ENCODE data around the gene NPTX2.

The NPTX2 gene

GRCh38 chr7:98651760-98652159 lies 34.7 kb downstream of the NPTX2 start:
- H3K36me3 ChIP-seq (replicated peaks): no peaks in the 10 kb centered on the region
- no peak overlapping the region for H3K27ac ChIP-seq
- H3K27me3 ChIP-seq (replicated peaks): no peaks in the 10 kb centered on the region
- DNase-seq: no peak
- H3K4me3 ChIP-seq (ENCODE audit: low read depth, low read length): no peak overlapping the region
- in situ Hi-C loops (cut with HindIII; ENCODE audit: low pct_ligation_motif_present, low sequenced_read_pairs): no loop called here
- TF ChIP-seq, protein P1, sequence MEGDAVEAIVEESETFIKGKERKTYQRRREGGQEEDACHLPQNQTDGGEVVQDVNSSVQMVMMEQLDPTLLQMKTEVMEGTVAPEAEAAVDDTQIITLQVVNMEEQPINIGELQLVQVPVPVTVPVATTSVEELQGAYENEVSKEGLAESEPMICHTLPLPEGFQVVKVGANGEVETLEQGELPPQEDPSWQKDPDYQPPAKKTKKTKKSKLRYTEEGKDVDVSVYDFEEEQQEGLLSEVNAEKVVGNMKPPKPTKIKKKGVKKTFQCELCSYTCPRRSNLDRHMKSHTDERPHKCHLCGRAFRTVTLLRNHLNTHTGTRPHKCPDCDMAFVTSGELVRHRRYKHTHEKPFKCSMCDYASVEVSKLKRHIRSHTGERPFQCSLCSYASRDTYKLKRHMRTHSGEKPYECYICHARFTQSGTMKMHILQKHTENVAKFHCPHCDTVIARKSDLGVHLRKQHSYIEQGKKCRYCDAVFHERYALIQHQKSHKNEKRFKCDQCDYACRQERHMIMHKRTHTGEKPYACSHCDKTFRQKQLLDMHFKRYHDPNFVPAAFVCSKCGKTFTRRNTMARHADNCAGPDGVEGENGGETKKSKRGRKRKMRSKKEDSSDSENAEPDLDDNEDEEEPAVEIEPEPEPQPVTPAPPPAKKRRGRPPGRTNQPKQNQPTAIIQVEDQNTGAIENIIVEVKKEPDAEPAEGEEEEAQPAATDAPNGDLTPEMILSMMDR (IDR thresholded peaks at IDR 0.05; ENCODE audit: low read depth, low read length, missing control alignments): no peak

DNA sequence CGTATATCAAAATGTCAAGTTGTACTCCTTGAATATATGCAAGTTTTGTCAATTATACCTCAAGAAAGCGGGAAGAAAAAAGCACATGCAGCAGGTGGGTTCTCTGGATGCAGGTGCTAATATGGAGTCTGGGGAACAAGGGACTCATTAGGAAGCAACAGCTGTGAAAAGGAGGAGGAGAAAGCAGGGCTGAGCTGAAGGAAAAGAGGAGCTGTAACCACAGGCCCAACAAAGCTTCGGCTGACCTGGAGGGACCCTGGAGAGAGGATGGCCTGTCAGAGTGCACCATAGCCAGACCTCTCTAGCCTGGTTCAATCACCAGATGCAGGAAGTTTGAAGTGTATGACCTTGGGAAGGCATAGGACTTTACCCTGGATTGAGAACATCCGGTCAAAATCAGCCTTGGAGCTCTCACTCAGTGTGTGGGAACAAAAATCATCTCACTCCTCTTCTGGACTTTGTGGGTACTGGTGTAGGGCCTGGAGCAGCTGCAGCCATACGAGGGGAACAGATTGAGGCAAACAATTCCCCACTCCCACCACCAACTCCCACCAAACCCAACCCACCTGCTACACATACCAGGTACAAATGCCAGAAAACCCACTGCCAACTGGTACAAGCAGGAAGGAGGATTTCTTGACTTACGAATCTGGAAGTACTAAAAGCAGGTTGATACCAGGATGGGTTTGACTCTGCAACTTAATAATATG lies 36.7 kb downstream of the NPTX2 start:
- Histone ChIP-seq H3K27me3 (replicated peaks) (no peaks in the 10 kb centered on the region), H3K36me3 (replicated peaks) (no peaks in the 10 kb centered on the region), H3K27ac (no peak overlapping the region), H3K4me3 (ENCODE audit: low read depth, low read length) (no peak overlapping the region)
- TF ChIP-seq, protein P1 (IDR thresholded peaks at IDR 0.05; ENCODE audit: low read depth, low read length, missing control alignments): no peak
- in situ Hi-C loops (cut with HindIII; ENCODE audit: low pct_ligation_motif_present, low sequenced_read_pairs): no loop called here
- no peak for DNase-seq

- Histone ChIP-seq H3K36me3 (replicated peaks) (no peaks in the 10 kb centered on the region), H3K4me3 (ENCODE audit: low read depth, low read length) (no peak overlapping the region), H3K27ac (no peak overlapping the region), H3K27me3 (replicated peaks) (no peaks in the 10 kb centered on the region)
- in situ Hi-C loops (cut with HindIII; ENCODE audit: low pct_ligation_motif_present, low sequenced_read_pairs): no loop called here
- DNase-seq: no peak
- TF ChIP-seq, protein P1 (IDR thresholded peaks at IDR 0.05; ENCODE audit: low read depth, low read length, missing control alignments): no peak
Observed at GRCh38 chr7:98654524-98655272, 37.6 kb downstream of the NPTX2 start.

- in situ Hi-C loops (cut with HindIII; ENCODE audit: low pct_ligation_motif_present, low sequenced_read_pairs): no loop called here
- Histone ChIP-seq H3K27me3 (replicated peaks) (no peaks in the 10 kb centered on the region), H3K4me3 (ENCODE audit: low read depth, low read length) (no peak overlapping the region), H3K27ac (no peak overlapping the region), H3K36me3 (replicated peaks) (no peaks in the 10 kb centered on the region)
- TF ChIP-seq, protein P1 (IDR thresholded peaks at IDR 0.05; ENCODE audit: low read depth, low read length, missing control alignments): no peak
- no peak for DNase-seq
Observed at GRCh38 chr7:98655611-98656010, 38.5 kb downstream of the NPTX2 start.

DNA sequence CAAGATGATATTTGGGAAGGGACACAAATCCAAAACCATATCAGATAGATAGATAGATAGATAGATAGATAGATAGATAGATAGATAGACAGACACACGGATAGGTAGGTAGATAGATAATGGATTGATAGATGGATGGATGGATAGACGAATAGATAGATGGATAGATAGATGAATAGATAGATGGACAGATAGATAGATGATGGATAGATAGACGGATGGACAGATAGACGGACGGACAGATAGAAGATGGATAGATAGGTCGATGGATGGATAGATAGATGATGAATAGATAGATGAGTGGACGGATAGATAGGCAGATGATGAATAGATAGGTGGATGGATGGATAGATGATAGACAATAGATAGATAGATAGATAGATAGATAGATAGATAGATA lies 39.8 kb downstream of the NPTX2 start:
- TF ChIP-seq, protein P1 (IDR thresholded peaks at IDR 0.05; ENCODE audit: low read depth, low read length, missing control alignments): no peak
- in situ Hi-C loops (cut with HindIII; ENCODE audit: low pct_ligation_motif_present, low sequenced_read_pairs): no loop called here
- Histone ChIP-seq H3K27ac (no peak overlapping the region), H3K27me3 (replicated peaks) (no peaks in the 10 kb centered on the region), H3K4me3 (ENCODE audit: low read depth, low read length) (no peak overlapping the region), H3K36me3 (replicated peaks) (no peaks in the 10 kb centered on the region)
- DNase-seq: no peak
